Left lung (tissue), 14 donors: ENCODE data around the gene KANSL2. TPM values are rescaled to one million over a fixed set of nuclear protein-coding genes. Genes with fewer than 3 reads are reported as not detected.
"Not testable (repeated sequence)": the region's sequence is repeated elsewhere in the genome, so short reads cannot be mapped to it uniquely, and the experiment has no call there.

Source experiments
- ATAC-seq: fragments of 200-7000 bp; cut with Tn5 transposase; one replicate; pipeline ENCODE4 v1.9.1; 2020; ENCODE audit warnings: moderate library complexity
- DNase-seq, 4 donors: peaks; one replicate each; pipeline ENCODE4 v3.0.0-alpha.2; 2013 to 2020
- H3K27ac ChIP-seq, 2 donors: fragments of 200-600 bp; sonication (generic) in 1 of 2; one replicate each; pipeline versions ENCODE4 v1.5.0 to v1.8.0; 2020 to 2021
- H3K27me3 ChIP-seq, 2 donors: fragments of 200-600 bp; sonication (generic) in 1 of 2; one replicate each; pipeline versions ENCODE4 v1.5.0 to v1.8.0; 2020 to 2021
- H3K36me3 ChIP-seq, 2 donors: fragments of 200-600 bp; sonication (generic) in 1 of 2; one replicate each; pipeline versions ENCODE4 v1.5.0 to v1.8.0; 2020 to 2021
- H3K4me1 ChIP-seq, 2 donors: fragments of 200-600 bp; one replicate each; pipeline ENCODE4 v1.8.0; 2021
- H3K4me3 ChIP-seq, 2 donors: fragments of 200-600 bp; sonication (generic) in 1 of 2; one replicate each; pipeline versions ENCODE4 v1.5.0 to v1.8.0; 2020 to 2021; ENCODE audit warnings: mild to moderate bottlenecking in 1 of 2
- H3K9me3 ChIP-seq, 2 donors: fragments of 200-600 bp; sonication (generic) in 1 of 2; one replicate each; pipeline versions ENCODE4 v1.5.0 to v1.8.0; 2020 to 2021
- CTCF ChIP-seq, 2 donors: fragments of 200-600 bp; sonication (generic) in 1 of 2; IDR thresholded peaks; one replicate each; pipeline versions ENCODE4 v1.5.0 to v1.8.0; 2021; ENCODE audit warnings: antibody characterized with exemption in 2 of 2
- intact Hi-C, 2 donors: fragments of 100-400 bp; cut with DNase I; formaldehyde crosslinking; loops; one replicate each; pipeline versions ENCODE4 v1.11.2 to v1.14.2; 2022
- long read RNA-seq, 12 donors: library from polyadenylated mRNA in 2 of 12; unstranded in 2 of 12; transcript quantifications; one replicate each; pipeline ENCODE4 v2.0.0 and lab custom pipeline, GENCODE V29; 2019 to 2026
- polyA plus RNA-seq, 6 donors: library from polyadenylated mRNA; unstranded; fragments of 120-200 nt; gene quantifications; one replicate each; pipeline ENCODE4 v1.2.1, GENCODE V29; 2013; ENCODE audit not compliant: insufficient read length in 6 of 6
- total RNA-seq, 2 donors: library from RNA; stranded (reverse); fragmentation: NEBNext Ultra II Directional; extraction: Animal tissue kit (Norgen Biotek cat#: 25700); gene quantifications; one replicate each; pipeline ENCODE4 v1.2.1, GENCODE V29; 2021
- donor health status: DM: no; HTN: yes; CAD: no.
- donor health status: DM: no; HTN: no; CAD: no.

KANSL2 gene
- total RNA-seq (10 to 100 TPM; 28.0 to 30.6 TPM), polyA plus RNA-seq (10 to 100 TPM; 47.8 to 58.3 (median 52.2) TPM)
- long read RNA-seq, donor 1, partial matches to known transcripts: 0 of 8 reads
- long read RNA-seq, donor 1, other reads (novel, unspliced or antisense): 0 of 8 reads
- long read RNA-seq, donor 2, partial matches to known transcripts: 0 of 6 reads
- long read RNA-seq, donor 2, other reads (novel, unspliced or antisense): 0 of 6 reads
- long read RNA-seq, donor 3, transcript KANSL2-201 (10 exons, 2,155 nt): major isoform, 7 of 19 reads
- long read RNA-seq, donor 3, partial matches to known transcripts: 8 of 19 reads
- long read RNA-seq, donor 3, other reads (novel, unspliced or antisense): 0 of 19 reads
- long read RNA-seq, donor 4, partial matches to known transcripts: 1 of 5 reads
- long read RNA-seq, donor 4, other reads (novel, unspliced or antisense): 4 of 5 reads
- long read RNA-seq, donor 5, partial matches to known transcripts: 0 of 5 reads
- long read RNA-seq, donor 5, other reads (novel, unspliced or antisense): 0 of 5 reads
- long read RNA-seq, donor 6, partial matches to known transcripts: 18 of 24 reads
- long read RNA-seq, donor 6, other reads (novel, unspliced or antisense): 0 of 24 reads
- long read RNA-seq, donor 7, transcript KANSL2-201 (10 exons, 2,155 nt): major isoform, 5 of 7 reads
- long read RNA-seq, donor 7, partial matches to known transcripts: 0 of 7 reads
- long read RNA-seq, donor 7, other reads (novel, unspliced or antisense): 0 of 7 reads
- long read RNA-seq, donor 8, partial matches to known transcripts: 0 of 4 reads
- long read RNA-seq, donor 8, other reads (novel, unspliced or antisense): 0 of 4 reads
- long read RNA-seq, donor 9: 0 reads
- long read RNA-seq, donor 10, partial matches to known transcripts: 0 of 7 reads
- long read RNA-seq, donor 10, other reads (novel, unspliced or antisense): 7 of 7 reads
- long read RNA-seq, donor 11, partial matches to known transcripts: 0 of 1 reads
- long read RNA-seq, donor 11, other reads (novel, unspliced or antisense): 0 of 1 reads
- long read RNA-seq, donor 12, partial matches to known transcripts: 0 of 6 reads
- long read RNA-seq, donor 12, other reads (novel, unspliced or antisense): 0 of 6 reads

- H3K27me3 ChIP-seq: no peaks in the 10 kb centered on the region
- no peak for TF ChIP-seq CTCF (IDR thresholded peaks at IDR 0.05)
- H3K36me3 ChIP-seq: peaks cover 0 to 33% of the 10 kb centered on the region in 2 donors
- ATAC-seq (peak; percentile 98), DNase-seq (peak; percentile 95 to 99 (median 97))
- H3K4me1 ChIP-seq: peaks cover 38 to 51% of the 10 kb centered on the region in 2 donors
- H3K27ac ChIP-seq: peak within 1 kb of the TSS; percentile 92 to 93
- peak within 1 kb of the TSS; percentile 76 to 77 for H3K4me3 ChIP-seq
- H3K9me3 ChIP-seq: no peaks in the 10 kb centered on the region
- intact Hi-C loops: no loop called here
These were observed at the start of gene KANSL2 for GRCh38 chr12:48681710-48682532. Gene KANSL2, minus strand, starts transcription at chr12:48682238. Its CDS starts 606 bp downstream, at chr12:48681632.

DNA sequence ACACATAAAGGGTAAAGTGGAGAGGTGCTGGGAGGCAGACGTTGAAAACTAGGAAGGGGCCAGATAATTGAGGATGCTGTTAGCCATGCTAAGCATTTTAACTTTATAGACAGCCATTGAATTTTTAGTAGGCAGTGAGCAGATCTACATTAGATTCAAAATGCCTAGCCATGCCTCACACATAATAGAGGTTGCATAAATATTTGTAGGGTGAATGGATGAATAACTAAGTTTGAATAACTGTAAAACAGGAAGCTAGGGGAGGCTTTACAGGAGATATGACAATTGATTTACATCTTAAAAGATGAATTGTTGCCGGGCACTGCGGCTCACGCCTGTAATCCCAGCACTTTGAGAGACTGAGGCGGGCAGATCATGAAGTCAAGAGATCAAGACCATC, 46.8 kb upstream of the KANSL2 start:
- intact Hi-C loops: no loop called here
- Histone ChIP-seq H3K27me3 (no peaks in the 10 kb centered on the region), H3K4me3 (no peak overlapping the region), H3K36me3 (no peaks in the 10 kb centered on the region), H3K27ac (no peak overlapping the region), H3K4me1 (no peaks in the 10 kb centered on the region), H3K9me3 (no peaks in the 10 kb centered on the region)
- no peak for TF ChIP-seq CTCF (IDR thresholded peaks at IDR 0.05)
- DNase-seq (no peak), ATAC-seq (no peak)

GRCh38 chr12:48720737-48721136, 38.7 kb upstream of the KANSL2 start:
- DNase-seq, H3K27me3 ChIP-seq, H3K4me3 ChIP-seq, H3K27ac ChIP-seq, H3K36me3 ChIP-seq, ATAC-seq, H3K4me1 ChIP-seq, intact Hi-C loops: not testable (repeated sequence)
- H3K9me3 ChIP-seq: peaks cover 0 to 17% of the 10 kb centered on the region in 2 donors

DNA sequence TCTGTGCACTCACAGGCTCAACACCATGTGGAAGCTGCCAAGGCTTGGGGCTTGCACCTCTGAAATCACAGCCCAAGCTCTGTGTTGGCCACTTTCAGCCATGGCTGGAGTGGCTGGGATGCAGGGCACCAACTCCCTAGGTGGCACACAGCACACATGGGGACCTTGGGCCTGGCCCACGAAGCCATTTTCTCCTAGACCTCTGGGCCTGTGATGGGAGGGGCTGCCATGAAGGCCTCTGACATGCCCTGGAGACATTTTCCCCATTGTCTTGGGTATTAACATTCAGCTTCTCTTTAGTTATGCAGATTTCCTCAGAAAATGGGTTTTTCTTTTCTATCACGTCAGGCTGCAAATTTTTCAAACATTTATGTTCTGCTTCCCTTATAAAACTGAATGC, 38.1 kb upstream of the KANSL2 start:
- H3K27ac ChIP-seq, H3K27me3 ChIP-seq, DNase-seq, H3K4me3 ChIP-seq, H3K36me3 ChIP-seq, intact Hi-C loops, ATAC-seq: not testable (repeated sequence)
- peaks cover 0 to 17% of the 10 kb centered on the region in 2 donors for H3K9me3 ChIP-seq
- peaks cover 6 to 14% of the 10 kb centered on the region in 2 donors for H3K4me1 ChIP-seq

- Histone ChIP-seq H3K36me3 (peaks cover 0 to 10% of the 10 kb centered on the region in 2 donors), H3K4me1 (peaks cover 12 to 26% of the 10 kb centered on the region in 2 donors), H3K9me3 (peaks cover 0 to 17% of the 10 kb centered on the region in 2 donors)
- H3K27me3 ChIP-seq, ATAC-seq, DNase-seq, H3K4me3 ChIP-seq, H3K27ac ChIP-seq, intact Hi-C loops: not testable (repeated sequence)
These were observed 37.0 kb upstream of the KANSL2 start for GRCh38 chr12:48719002-48719401.

DNA sequence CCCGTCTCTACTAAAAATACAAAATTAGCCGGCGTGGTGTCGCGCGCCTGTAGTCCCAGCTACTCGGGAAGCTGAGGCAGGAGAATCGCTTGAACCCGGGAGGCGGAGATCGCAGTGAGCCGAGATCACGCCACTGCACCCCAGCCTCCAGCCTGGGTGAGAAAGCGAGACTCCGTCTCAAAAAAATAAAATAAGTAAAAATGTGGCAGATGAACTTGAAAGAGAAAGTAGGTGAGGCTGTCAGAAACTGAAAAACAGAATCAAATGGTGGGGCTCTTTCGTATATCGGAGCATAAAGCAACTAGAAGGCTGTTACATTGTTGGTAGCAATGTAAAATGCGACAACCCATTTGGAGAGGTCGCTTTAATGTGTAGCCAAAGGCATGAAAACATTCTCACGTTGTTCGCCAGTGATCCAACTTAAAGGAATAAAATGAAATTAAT, 35.2 kb upstream of the KANSL2 start:
- peak in 2 of 4 donors; percentile 5 to 11 for DNase-seq

More for the DNA sequence above, 35.2 kb upstream of the KANSL2 start:
- peaks cover 0 to 17% of the 10 kb centered on the region in 2 donors for H3K9me3 ChIP-seq
- no peak for ATAC-seq
- peak overlapping the region; percentile 65 to 71 for H3K4me3 ChIP-seq
- peaks cover 0 to 28% of the 10 kb centered on the region in 2 donors for H3K36me3 ChIP-seq
- H3K4me1 ChIP-seq: peaks cover 12 to 42% of the 10 kb centered on the region in 2 donors
- intact Hi-C loops: no loop called here
- no peaks in the 10 kb centered on the region for H3K27me3 ChIP-seq
- TF ChIP-seq CTCF (IDR thresholded peaks at IDR 0.05): no peak
- peak overlapping the region; percentile 89 to 97 for H3K27ac ChIP-seq
